Posterior cingulate gyrus (tissue), 11 donors: ENCODE results near the gene VPS41.
"Not testable (repeated sequence)": the region's sequence is repeated elsewhere in the genome, so short reads cannot be mapped to it uniquely, and the experiment has no call there.

Experiments used
- DNase-seq, 10 donors: peaks; one replicate each; pipeline versions ENCODE4 v3.0.0 to v3.0.0-alpha.2; 2020 to 2021; ENCODE audit warnings: mixed read lengths in 3 of 10
- intact Hi-C: fragments of 100-400 bp; cut with DNase I; formaldehyde crosslinking; loops from one replicate; pipeline ENCODE4 v1.15.1; 2023

VPS41 gene

GRCh38 chr7:38908759-38909335, at the start of gene VPS41:
Gene VPS41 (minus strand): TSS chr7:38909191. CDS start chr7:38909174, 17 bp downstream.
- peak; percentile 68 to 96 (median 81) for DNase-seq
- intact Hi-C loops: no loop called here

- DNase-seq: no peak
- intact Hi-C loops: no loop called here
Observed at GRCh38 chr7:38955892-38956291, 46.9 kb upstream of the VPS41 start.

GRCh38 chr7:38953971-38954370, 45.0 kb upstream of the VPS41 start:
- DNase-seq: no peak
- intact Hi-C loops: no loop called here

DNA sequence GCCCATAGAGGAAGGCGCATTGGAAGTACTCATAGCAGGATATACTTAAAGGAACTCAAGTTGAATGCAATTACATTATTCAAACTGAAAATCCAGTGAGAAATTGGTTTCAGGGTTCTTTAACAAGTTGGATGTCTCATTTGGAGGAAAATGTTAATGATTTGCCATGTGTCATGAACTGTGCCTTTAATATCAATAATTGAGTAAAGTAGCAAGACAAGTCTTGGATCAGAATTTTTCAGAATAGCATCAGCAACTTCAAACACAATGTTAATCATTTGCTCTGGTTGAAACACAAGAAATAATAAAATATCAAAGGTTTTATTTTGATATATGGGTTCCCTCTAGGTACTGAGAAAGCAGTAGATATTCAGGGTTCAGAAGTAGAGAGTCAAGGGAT, 44.2 kb upstream of the VPS41 start:
- intact Hi-C loops: no loop called here
- no peak for DNase-seq

- DNase-seq: no peak
- intact Hi-C loops: no loop called here
Observed at GRCh38 chr7:38951213-38951612, 42.2 kb upstream of the VPS41 start.

GRCh38 chr7:38950309-38950708, 41.3 kb upstream of the VPS41 start:
- no peak for DNase-seq
- intact Hi-C loops: no loop called here

DNA sequence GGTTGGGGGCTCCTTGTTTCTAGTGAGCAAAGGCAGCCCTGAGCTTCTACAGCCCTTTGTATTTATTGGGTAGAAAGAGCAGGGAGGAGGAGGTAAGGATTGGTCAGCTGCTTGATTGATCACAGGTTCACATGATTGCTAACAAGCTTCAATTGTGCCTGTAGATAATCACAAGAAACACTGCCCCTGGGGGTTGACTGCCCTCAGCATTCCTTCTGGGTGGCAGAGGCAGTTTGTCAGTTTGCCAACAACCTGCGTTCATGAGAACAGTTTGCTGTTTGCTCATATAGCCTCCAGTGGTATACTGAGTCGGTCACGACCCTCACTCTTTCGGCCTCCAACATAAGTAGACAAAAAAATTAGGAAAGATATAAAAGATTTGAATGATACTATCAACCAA, 38.5 kb upstream of the VPS41 start:
- intact Hi-C loops: not testable (repeated sequence)

GRCh38 chr7:38942431-38943051, 33.5 kb upstream of the VPS41 start:
- intact Hi-C loops: loop anchor here (5.0 kb wide), 1 partner anchor 320 kb away; no protein-coding TSS in a partner anchor
- DNase-seq: no peak

More for the DNA sequence above, 38.5 kb upstream of the VPS41 start:
- DNase-seq: not testable (repeated sequence)

DNA sequence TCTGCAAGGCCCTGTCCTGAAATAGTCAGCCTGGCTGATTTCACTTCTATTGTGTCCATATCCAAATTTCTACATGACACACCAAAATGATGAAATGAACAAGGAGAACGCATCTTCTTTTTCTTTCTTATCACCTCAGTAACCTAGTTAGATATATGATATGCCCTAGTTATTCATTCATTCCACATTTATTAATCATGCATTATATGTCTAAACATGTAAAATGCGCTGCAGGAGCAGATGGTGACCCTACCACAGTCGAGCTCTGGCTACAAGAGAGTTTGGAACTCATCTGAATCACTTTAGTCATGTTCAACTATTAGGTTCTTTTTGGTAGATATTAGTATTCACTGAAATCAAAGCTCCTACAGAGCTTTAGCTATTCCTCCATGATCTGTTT, 31.8 kb upstream of the VPS41 start:
- intact Hi-C loops: loop anchor here (5.0 kb wide), 1 partner anchor 322 kb away; no protein-coding TSS in a partner anchor
- no peak for DNase-seq

DNA sequence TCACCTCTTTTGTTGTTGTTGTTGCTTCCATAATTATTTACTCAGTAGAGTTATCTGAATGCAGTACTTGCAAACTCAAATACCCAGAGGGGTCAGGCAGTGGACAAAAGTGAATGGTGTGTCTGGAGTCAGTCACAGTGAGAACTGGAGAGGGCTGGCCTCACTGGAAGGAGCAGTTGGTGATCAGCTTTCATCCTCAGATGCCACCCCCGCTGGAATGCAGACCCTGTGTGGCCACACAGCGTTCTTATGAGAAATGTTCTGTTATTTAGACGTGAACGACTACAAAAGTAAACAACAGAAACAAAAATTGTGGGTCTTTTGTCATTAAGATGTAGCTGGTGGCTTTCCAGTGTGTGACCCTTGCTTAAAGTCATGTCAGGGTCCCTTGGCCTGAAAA, 29.6 kb upstream of the VPS41 start:
- intact Hi-C loops: no loop called here

GRCh38 chr7:38938001-38938485, 29.1 kb upstream of the VPS41 start:
- intact Hi-C loops: no loop called here
- no peak for DNase-seq

More for the DNA sequence above, 29.6 kb upstream of the VPS41 start:
- DNase-seq: no peak

DNA sequence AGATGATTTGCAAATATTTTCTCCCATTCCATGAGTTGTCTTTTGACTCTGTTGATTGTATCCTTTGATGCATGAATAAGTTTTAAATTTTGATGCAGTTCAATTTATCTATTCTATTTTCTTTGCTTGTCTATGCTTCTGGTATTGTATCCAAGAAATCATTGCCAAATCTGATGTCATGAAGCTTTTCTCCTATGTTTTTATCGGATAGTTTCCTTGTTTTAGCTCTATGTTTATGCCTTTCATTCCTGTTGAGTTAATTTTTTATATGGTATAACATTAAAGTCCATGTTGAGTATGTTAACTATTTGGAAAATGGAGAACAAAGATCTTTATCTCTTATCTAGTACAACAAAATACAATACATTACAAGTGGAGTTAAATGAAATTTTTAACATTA, 27.6 kb upstream of the VPS41 start:
- intact Hi-C loops: no loop called here
- DNase-seq: no peak

DNA sequence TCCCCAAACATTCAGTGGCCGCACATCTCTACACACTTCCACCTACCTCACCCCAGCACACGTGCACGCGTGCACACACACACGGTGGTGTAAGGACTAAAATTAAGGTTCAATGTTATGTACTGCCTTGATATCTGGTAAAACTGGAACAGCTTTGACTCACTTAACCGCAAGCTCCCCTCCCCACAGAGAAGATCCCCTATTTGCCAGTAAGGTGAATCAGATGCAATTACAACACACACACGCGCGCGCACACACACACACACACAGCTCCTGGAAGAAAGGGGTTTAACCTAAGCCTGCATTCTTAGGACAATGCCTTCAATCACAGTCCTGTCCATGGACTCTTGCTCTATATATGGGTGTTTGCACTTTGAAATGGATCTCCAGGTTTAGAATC, 25.5 kb upstream of the VPS41 start:
- intact Hi-C loops: loop anchor here (5.0 kb wide), 1 partner anchor 528 kb away; no protein-coding TSS in a partner anchor
- DNase-seq: no peak

DNA sequence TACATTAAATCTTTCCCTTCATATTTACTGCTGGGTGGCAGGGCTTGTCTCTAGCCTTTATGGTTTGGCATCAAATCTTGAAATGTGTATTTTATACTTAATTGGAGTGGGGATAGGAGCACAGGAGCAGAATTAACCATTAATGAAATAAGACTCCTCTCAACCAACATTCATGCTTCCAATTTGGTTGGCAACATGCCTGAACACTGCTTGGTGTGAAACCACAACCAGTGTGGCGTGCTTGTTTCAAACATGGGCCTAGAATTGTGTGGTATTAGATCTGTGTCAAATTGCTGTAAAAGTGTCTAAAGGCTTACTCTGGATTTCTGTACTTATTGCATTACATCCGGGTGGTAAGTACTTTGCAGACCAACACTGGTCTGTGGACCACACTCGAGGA, 25.1 kb upstream of the VPS41 start:
- intact Hi-C loops: loop anchor here (5.0 kb wide), 1 partner anchor 528 kb away; no protein-coding TSS in a partner anchor
- no peak for DNase-seq

DNA sequence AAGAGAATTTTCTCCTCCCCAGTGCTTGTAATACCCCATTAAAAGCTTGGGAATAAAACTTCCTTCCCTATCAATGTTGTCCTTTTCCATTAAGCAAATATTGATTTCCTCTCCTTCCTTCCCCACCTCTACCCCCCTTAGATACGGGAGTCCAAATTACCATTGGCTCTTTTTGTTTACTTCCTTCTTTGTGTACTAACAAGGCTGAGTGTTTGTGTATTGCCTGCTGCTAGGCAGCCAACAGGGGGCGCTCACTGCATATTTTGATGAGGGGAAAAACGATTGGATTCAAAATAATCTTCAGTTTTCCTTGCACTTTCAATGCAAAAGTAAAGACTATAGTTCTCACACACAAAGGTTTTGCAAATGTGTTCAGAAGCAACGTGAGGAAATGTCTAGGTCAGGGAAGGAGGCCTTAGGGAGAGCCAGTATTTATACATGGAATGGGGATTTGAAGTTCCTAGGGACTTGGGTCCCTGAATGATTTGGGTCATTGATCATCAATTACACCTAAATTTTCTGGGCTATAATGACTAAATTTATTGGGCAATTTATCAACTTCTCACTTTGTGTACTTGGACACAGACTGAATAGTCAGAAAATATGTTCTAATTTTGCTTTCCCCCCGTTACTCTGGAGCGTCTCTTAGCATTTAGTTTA, 23.6 kb upstream of the VPS41 start:
- intact Hi-C loops: loop anchor here (2.0 to 5.0 kb wide), 2 partner anchors 530 to 588 kb away; no protein-coding TSS in a partner anchor
- DNase-seq: peak; percentile 34 to 92 (median 71)

GRCh38 chr7:38929460-38930171, 20.6 kb upstream of the VPS41 start:
- DNase-seq: peak in 2 of 10 donors; percentile 17 to 68
- intact Hi-C loops: loop anchor here (5.0 kb wide), 1 partner anchor 533 kb away; no protein-coding TSS in a partner anchor

DNA sequence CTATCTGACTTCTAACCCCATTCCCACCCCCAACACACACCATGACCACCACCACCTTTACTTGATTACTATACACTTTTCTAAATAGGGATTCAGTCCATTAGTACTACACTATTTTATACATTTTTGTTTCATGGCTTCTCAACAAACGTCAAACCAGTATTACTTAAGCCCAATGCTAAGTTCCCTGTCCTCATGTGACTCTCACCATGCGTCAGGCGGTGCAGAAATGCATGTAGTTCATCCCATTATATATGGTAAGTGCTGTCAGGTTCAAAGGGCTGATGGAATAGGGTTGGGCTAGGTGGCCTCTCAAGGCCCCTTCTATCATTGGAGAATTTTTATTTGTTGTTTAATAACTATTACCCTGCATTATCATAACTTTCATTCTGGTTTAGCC, 19.5 kb upstream of the VPS41 start:
- intact Hi-C loops: no loop called here
- no peak for DNase-seq

DNA sequence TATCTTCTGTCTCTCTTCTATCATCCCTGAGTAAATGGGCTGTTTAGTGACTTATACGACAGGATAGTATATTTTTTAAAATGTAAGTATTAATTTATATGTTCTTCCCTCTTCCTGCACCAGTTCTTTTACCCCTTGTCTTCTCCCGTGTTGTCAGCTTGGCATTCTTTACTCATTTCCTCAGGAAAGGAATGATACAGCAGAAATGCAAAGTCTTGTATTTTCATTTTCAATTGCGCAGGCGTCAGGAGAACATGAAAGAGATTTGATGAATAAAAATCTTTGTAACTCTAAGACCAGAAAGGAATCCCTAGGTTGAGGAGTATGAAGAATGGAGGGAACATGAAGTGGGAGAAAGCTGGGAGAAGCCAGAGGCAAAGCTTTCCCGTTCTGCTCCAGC, 18.8 kb upstream of the VPS41 start:
- intact Hi-C loops: no loop called here
- DNase-seq: no peak

- intact Hi-C loops: no loop called here
- no peak for DNase-seq
Observed at GRCh38 chr7:38920731-38921130, 11.7 kb upstream of the VPS41 start.

DNA sequence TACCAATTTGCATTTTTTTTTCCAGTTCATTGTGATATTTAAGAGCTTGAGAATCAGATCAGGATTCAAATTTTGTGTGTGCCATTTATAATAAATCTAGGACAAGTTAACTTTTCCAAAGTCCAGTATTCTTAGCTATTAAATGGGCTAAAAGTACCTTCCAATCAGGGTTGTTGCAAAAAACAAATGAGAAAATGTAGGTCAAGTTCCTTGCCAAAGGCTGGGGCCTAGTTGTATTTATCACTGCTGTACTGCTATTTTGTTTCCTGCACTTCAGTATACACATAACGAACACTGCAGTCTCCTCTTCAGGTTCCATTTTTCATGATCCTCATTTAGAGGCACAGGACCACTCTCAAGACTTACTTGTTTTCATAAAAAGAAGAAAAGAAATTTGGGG, 7.4 kb upstream of the VPS41 start:
- intact Hi-C loops: no loop called here

DNA sequence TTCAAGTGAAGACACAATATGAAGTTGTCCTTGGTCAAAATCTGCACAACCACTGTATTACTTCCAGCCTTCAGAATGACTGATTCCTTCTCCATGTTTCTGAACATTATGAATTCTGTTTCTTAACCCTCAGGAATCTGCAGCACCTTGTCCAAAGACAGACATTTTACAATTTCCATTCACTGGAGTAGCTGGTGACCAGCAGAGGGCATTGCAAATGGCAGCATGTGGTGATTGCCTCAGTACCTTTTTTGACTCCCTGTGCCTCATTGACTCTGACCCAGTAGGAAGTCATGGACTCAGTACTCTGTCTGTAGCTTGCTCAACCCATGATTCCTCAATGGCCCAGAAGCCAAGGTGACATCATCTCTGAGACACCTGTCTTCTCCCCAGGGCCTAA, 879 bp upstream of the VPS41 start:
- no peak for DNase-seq
- intact Hi-C loops: no loop called here

More for the DNA sequence above, 7.4 kb upstream of the VPS41 start:
- DNase-seq: no peak
